ENCODE results near the gene ANAPC16.

Gene ANAPC16

DNA sequence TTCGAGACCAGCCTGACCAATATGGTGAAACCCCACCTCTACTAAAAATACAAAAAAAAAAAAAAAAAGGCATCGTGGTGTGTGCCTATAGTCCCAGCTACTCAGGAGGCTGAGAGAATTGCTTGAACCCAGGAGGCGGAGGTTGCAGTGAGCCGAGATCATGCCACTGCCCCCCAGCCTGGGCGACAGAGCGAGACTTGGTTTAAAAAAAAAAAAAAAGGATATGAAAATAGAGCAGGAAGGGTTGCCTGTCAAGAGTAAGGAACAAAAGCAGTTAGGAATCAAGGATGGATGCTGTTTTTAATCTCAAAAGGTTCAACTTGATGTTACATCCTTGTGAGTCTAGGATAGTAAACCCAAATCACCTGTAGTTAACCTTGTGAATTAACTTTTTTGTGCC, 12.0 kb downstream of the ANAPC16 start:
- H3K27ac ChIP-seq = no peak overlapping the region
- TF ChIP-seq, protein P1, sequence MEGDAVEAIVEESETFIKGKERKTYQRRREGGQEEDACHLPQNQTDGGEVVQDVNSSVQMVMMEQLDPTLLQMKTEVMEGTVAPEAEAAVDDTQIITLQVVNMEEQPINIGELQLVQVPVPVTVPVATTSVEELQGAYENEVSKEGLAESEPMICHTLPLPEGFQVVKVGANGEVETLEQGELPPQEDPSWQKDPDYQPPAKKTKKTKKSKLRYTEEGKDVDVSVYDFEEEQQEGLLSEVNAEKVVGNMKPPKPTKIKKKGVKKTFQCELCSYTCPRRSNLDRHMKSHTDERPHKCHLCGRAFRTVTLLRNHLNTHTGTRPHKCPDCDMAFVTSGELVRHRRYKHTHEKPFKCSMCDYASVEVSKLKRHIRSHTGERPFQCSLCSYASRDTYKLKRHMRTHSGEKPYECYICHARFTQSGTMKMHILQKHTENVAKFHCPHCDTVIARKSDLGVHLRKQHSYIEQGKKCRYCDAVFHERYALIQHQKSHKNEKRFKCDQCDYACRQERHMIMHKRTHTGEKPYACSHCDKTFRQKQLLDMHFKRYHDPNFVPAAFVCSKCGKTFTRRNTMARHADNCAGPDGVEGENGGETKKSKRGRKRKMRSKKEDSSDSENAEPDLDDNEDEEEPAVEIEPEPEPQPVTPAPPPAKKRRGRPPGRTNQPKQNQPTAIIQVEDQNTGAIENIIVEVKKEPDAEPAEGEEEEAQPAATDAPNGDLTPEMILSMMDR (conservative IDR thresholded peaks at IDR 0.05) = no peak

DNA sequence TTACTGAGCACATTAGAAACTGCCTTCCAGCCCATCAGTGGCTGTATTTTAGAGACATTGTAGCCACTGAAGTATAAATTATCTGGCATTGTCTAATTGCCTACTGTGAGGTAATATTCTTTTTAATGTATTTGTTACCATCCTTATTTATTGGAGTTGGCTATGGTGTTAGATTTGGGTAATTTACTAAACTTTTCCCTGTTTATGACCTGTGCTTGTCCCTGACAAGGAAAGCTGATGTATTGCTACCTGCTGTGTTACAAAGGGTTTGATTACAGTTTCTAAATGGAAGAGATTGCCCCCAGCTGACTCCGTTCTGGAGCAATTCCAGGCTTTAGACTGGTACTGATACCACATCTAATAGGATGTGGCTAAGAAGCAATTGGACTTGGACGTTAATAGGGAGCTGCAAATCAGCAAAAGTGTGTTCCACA, 12.5 kb downstream of the ANAPC16 start:
- H3K27ac ChIP-seq = no peak overlapping the region
- TF ChIP-seq, protein P1 (conservative IDR thresholded peaks at IDR 0.05) = no peak

DNA sequence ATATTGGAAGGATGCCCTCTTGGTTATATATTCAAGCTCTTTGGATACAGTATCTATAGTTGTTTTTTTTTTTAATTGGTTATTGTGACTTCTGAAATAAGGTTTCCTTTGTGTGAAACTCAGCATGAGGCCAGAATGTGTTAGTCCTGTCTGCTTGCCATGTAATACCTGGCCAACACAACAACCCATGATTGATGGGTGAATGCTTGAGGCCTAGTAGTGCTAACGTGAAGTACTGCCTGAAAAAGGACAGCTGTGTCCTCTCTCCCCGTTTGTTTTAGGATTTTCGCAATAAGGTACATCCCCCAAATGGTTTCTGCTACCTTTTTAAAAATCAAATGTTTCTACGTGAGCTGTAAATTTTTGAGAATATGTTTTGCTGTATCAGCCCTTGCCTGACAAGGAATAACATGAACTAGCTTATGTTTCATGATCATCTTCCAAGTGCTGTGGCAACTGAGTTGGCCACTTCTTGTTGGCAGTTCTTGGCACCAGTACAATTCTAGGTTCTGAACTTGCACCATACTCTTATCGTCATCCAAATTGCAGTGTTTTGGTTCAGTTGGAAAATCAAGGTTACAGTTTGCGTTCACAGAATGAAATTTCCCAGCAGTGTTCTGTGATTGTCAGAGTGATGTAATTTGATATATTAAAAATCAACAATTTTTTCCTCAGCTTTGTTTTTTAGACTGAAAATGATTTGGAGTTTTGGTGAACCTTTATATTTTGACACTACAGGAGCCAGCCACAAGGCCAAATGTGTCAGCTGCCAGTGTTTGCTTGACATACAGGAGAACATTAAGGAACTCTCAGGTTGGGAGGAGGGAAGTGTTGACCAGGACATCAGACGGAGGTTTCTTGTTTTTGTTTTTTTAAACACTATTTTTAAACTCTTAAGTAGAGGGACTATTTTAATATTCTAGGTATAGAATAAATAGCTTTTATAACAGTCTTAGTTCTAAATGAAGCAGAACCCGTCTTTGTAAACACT, 13.7 kb downstream of the ANAPC16 start:
- TF ChIP-seq, protein P1 (conservative IDR thresholded peaks at IDR 0.05) = no peak
- peak overlapping the region; percentile 30 for H3K27ac ChIP-seq

DNA sequence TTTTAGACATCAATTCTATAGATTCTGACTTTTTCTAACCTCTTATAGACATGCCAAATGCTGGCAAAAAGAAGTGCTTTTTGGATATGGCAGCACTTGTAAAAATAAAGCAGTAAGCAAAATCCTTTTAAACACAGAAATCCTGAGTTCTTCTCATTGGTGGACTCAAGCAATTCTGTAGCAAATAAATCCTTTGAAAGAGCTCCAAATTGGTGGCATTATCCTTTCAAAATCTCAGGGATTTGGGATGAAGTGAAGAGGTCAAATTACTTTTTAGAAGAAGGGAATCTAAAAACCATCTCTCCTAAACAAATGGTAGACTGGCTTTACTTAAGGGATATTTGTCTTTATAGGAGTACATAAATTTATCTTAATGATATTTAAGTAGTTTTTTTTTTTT, 17.8 kb downstream of the ANAPC16 start:
- TF ChIP-seq, protein P1 (conservative IDR thresholded peaks at IDR 0.05) = no peak
- no peak overlapping the region for H3K27ac ChIP-seq

DNA sequence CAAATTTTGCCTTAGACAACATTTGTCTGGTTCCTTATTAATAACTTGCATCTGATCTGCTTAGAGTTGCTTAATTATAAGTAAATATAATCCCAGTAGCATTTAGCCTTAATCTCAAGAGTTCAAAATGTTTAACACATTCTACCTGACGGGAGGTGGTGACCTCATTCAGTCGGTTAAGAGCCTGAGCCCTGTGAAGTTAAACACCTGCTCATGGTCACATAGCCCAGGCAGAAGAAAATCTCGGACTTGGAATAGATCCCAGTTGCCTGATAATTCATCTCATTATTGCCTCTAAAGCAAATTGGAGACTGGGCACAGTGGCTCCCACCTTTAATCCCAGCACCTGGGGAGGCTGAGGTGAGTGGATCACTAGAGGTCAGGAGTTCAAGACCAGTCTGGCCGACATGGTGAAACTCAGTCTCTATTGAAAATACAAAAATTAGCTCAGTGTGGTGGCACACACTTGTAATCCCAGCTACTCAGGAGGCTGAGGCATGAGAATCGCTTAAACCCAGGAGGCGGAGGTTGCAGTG, 18.8 kb downstream of the ANAPC16 start:
- no peak overlapping the region for H3K27ac ChIP-seq
- TF ChIP-seq, protein P1 (conservative IDR thresholded peaks at IDR 0.05) = no peak

DNA sequence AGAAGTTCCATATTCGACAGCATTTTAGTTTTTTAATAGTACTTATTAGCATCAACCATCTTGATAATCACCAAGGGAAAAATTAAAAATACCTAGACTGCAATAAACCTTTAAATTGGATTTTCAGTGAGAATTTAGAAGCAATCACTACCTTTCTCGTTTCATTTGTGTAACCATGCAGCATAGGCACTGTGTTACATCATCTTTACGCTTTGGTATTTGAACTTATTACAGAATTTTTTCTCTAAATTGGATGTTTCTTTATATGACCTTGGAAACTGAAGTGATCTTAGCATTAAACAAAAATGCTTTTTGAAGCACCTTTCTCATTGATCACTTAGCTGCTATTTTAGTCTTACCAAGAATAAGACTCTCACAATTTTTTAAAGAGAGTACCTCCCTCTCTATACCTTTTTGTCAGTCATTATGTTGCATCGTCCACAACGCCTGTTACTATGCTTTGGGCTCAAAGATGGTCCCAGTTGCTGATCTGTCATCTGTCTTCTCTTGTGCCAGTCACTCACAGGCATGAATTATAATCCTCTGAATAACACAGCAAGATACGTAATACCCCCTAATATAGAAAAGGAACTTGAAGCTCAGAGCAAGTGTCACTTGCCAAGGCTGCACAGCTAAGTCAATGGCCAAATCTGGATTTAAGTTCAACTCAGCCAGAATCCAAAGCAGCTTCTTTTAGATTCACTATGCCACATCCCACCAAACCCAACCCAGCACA, 19.9 kb downstream of the ANAPC16 start:
- no peak overlapping the region for H3K27ac ChIP-seq
- TF ChIP-seq, protein P1 (conservative IDR thresholded peaks at IDR 0.05) = no peak

Measured in VCaP (cell line).